Duodenal mucosa (tissue), 2 donors: ENCODE measurements around the gene USP3.

Source experiments
- H3K27ac ChIP-seq: one replicate; pipeline ENCODE4 v1.7.0; 2013; ENCODE audit warnings: low read depth, low read length
- H3K27me3 ChIP-seq, 2 donors: one replicate each; pipeline ENCODE4 v1.7.0; 2013; ENCODE audit warnings: low read length in 2 of 2, control low read depth in 1 of 2; ENCODE audit not compliant: insufficient read depth in 2 of 2, control insufficient read depth in 1 of 2
- H3K36me3 ChIP-seq, 2 donors: one replicate each; pipeline ENCODE4 v1.7.0; 2013; ENCODE audit warnings: low read length in 2 of 2, control low read depth in 1 of 2; ENCODE audit not compliant: insufficient read depth in 2 of 2, control insufficient read depth in 1 of 2
- H3K4me1 ChIP-seq, 2 donors: one replicate each; pipeline ENCODE4 v1.7.0; 2013; ENCODE audit warnings: low read length in 2 of 2, control low read depth in 1 of 2; ENCODE audit not compliant: insufficient read depth in 2 of 2, control insufficient read depth in 1 of 2
- H3K4me3 ChIP-seq, 2 donors: one replicate each; pipeline ENCODE4 v1.7.0; 2013; ENCODE audit warnings: low read length in 2 of 2, low read depth in 1 of 2
- H3K9ac ChIP-seq, 2 donors: one replicate each; pipeline ENCODE4 v1.7.0; 2013; ENCODE audit warnings: low read length in 2 of 2, low read depth in 1 of 2
- H3K9me3 ChIP-seq, 2 donors: one replicate each; pipeline ENCODE4 v1.7.0; 2013; ENCODE audit warnings: low read length in 2 of 2, control low read depth in 1 of 2; ENCODE audit not compliant: control insufficient read depth in 1 of 2

Gene USP3

GRCh38 chr15:63638839-63639238, 134.4 kb downstream of the USP3 start:
- no peak overlapping the region for H3K9ac ChIP-seq
- no peak overlapping the region for H3K27ac ChIP-seq
- H3K27me3 ChIP-seq, result no peaks in the 10 kb centered on the region
- no peaks in the 10 kb centered on the region for H3K4me1 ChIP-seq
- peaks cover 46 to 76% of the 10 kb centered on the region in 2 donors for H3K36me3 ChIP-seq
- H3K9me3 ChIP-seq, result no peaks in the 10 kb centered on the region
- no peak overlapping the region for H3K4me3 ChIP-seq

GRCh38 chr15:63640146-63640545, 135.8 kb downstream of the USP3 start:
- H3K4me1 ChIP-seq, result no peaks in the 10 kb centered on the region
- no peaks in the 10 kb centered on the region for H3K27me3 ChIP-seq
- H3K9me3 ChIP-seq, result no peaks in the 10 kb centered on the region
- H3K9ac ChIP-seq, result no peak overlapping the region
- H3K4me3 ChIP-seq, result no peak overlapping the region
- no peak overlapping the region for H3K27ac ChIP-seq
- H3K36me3 ChIP-seq, result peaks cover 50 to 83% of the 10 kb centered on the region in 2 donors
